Measurements from ENCODE around the gene FGF12.

DNA sequence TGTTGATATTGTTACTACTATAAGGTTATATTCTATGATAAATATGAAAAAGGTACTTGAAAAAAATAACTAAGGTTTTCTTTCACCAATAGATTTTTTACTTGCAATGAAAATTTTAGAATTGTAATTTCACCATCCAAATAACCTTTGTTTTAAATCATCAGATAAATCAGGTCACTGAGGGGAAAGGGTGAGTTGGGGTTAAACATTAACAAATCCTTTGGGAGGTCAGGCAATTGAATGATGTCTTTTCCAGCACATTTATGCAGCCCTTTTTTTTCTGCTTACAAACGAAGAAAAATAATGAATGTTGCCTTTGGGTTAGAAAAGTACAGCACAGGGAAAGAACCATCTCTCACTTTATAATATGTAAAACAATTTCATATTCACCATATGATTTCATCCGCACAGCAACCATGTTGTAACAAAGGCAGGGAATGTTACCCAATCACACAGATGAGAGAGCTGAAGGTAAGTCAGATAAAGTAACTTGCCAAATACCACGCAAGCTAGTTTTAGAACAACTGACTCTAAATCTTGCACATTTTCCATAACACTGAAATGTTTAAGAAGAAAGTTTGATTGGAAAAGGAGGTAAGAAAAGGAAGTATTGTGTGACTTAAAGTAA, 151.3 kb downstream of the FGF12 start:
- TF ChIP-seq, protein P1, sequence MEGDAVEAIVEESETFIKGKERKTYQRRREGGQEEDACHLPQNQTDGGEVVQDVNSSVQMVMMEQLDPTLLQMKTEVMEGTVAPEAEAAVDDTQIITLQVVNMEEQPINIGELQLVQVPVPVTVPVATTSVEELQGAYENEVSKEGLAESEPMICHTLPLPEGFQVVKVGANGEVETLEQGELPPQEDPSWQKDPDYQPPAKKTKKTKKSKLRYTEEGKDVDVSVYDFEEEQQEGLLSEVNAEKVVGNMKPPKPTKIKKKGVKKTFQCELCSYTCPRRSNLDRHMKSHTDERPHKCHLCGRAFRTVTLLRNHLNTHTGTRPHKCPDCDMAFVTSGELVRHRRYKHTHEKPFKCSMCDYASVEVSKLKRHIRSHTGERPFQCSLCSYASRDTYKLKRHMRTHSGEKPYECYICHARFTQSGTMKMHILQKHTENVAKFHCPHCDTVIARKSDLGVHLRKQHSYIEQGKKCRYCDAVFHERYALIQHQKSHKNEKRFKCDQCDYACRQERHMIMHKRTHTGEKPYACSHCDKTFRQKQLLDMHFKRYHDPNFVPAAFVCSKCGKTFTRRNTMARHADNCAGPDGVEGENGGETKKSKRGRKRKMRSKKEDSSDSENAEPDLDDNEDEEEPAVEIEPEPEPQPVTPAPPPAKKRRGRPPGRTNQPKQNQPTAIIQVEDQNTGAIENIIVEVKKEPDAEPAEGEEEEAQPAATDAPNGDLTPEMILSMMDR (IDR thresholded peaks at IDR 0.05 in 8 of 11, conservative IDR thresholded peaks at IDR 0.05 in 3 of 11) = no peak
- TF ChIP-seq POLR2A (IDR thresholded peaks at IDR 0.05) (no peak), POLR2AphosphoS5 (IDR thresholded peaks at IDR 0.05) (no peak)
